Measurements from ENCODE around the gene CDC6. TPM values are rescaled to one million over a fixed set of nuclear protein-coding genes. Genes with fewer than 3 reads are reported as not detected.

CDC6 gene
- total and polyA plus RNA-seq, 2 of the 8 experiments (the other 6 are each of a cell fraction or from before 2014, with no cell fraction given) = 50.5 to 140 TPM

- no peak for TF ChIP-seq TAF1 (IDR thresholded peaks at IDR 0.05; ENCODE audit: low read depth, low read length)
- no peak for TF ChIP-seq ASH2L (IDR thresholded peaks at IDR 0.05; ENCODE audit: low read length)
- TF ChIP-seq GABPA (IDR thresholded peaks at IDR 0.05; ENCODE audit: borderline replicate concordance, insufficient read depth, low read length) = no peak
These were observed 1.2 kb upstream of the CDC6 start (continued) for GRCh38 chr17:40286473-40286872.
